Measurements from ENCODE around the gene NOL9. TPM values are rescaled to one million over a fixed set of nuclear protein-coding genes. Genes with fewer than 3 reads are reported as not detected.

Gene NOL9
- total and polyA plus RNA-seq, 10 of the 15 experiments (the other 5 are each of a cell fraction or from before 2014, with no cell fraction given) = 3.9 to 35.9 (median 23.0) TPM

- Histone ChIP-seq H3K9ac (ENCODE audit: control insufficient read depth, insufficient read depth, low read length) (no peak overlapping the region), H3K4me2 (ENCODE audit: control insufficient read depth, insufficient read depth) (no peak overlapping the region), H3K27me3 (replicated peaks in 1 of 2; ENCODE audit: control insufficient read depth in 2 of 2, insufficient read depth in 2 of 2, low read length in 1 of 2) (peaks cover 4 to 8% of the 10 kb centered on the region in 2 experiments), H3K36me3 (ENCODE audit: control insufficient read depth in 2 of 2, insufficient read depth in 2 of 2, low read length in 1 of 2) (no peaks in the 10 kb centered on the region), H3K27ac (ENCODE audit: control insufficient read depth, insufficient read depth) (no peak overlapping the region), H3K79me2 (ENCODE audit: control insufficient read depth, insufficient read depth, low read length) (no peaks in the 10 kb centered on the region), H3K9me3 (replicated peaks; ENCODE audit: control insufficient read depth, insufficient read depth, low read length) (no peaks in the 10 kb centered on the region), H3K4me1 (ENCODE audit: control insufficient read depth, insufficient read depth, low read length) (no peaks in the 10 kb centered on the region), H4K20me1 (ENCODE audit: control insufficient read depth, insufficient read depth) (no peaks in the 10 kb centered on the region; the same call in 1 of the 2 replicates), H2AFZ (ENCODE audit: control insufficient read depth, low read depth, low read length) (no peak overlapping the region), H3K4me3 (no peak overlapping the region)
- CTCF ChIA-PET = interaction anchor here (0.8 to 1.6 kb wide), 3 partner anchors 10 to 145 kb away, joined by 3 to 7 read pairs (median 3); partner anchors contain the start of gene PLEKHG5
- RAD21 ChIA-PET (ENCODE audit: unreplicated experiment) = no interaction called here
- SMC1A ChIA-PET (ENCODE audit: uncharacterized antibody, unreplicated experiment) = no interaction called here
- DNase-seq (ENCODE audit: low read depth, low spot score) (no peak), FAIRE-seq (no peak), ATAC-seq (no peak)
- TF ChIP-seq ZNF622 (IDR thresholded peaks at IDR 0.05) (no peak), ZNF274 (IDR thresholded peaks at IDR 0.05; ENCODE audit: insufficient read depth, insufficient read length) (no peak), MTA3 (IDR thresholded peaks at IDR 0.05; ENCODE audit: borderline replicate concordance, low read length) (no peak), ATF3 (IDR thresholded peaks at IDR 0.05; ENCODE audit: borderline replicate concordance, extremely low read depth, low read depth, low read length) (no peak), ATF7 (IDR thresholded peaks at IDR 0.05; ENCODE audit: low read depth) (no peak), RCOR1 (conservative IDR thresholded peaks at IDR 0.05; ENCODE audit: low read depth, low read length) (no peak), CTCF (IDR thresholded peaks at IDR 0.05 in 2 of 3, conservative IDR thresholded peaks at IDR 0.05 in 1 of 3; ENCODE audit: control insufficient read depth in 2 of 3, extremely low read depth in 1 of 3, insufficient read depth in 1 of 3, low read depth in 3 of 3, low read length in 3 of 3) (no peak), MYB (IDR thresholded peaks at IDR 0.05; ENCODE audit: borderline replicate concordance, low read depth, low read length) (no peak)
- 55% methylated on average over 27 of the region's 27 CpGs for WGBS (ENCODE audit: insufficient coverage, insufficient replicate concordance, low lambda C conversion rate, missing lambda C conversion rate)
- no TSS peak for BruUV-seq (replicated peaks)
- POLR2A ChIA-PET = no interaction called here
- in situ Hi-C loops (cut with MboI) = no loop called here
- intact Hi-C loops (cut with micrococcal nuclease; ENCODE audit: unreplicated experiment) = no loop called here
These were observed 53.6 kb downstream of the NOL9 start for GRCh38 chr1:6500544-6501278.
